Caco-2 (cell line): ENCODE data around the gene CDC42EP2. TPM values are rescaled to one million over a fixed set of nuclear protein-coding genes. Genes with fewer than 3 reads are reported as not detected.

Experiments
- BruUV-seq: library from RNA; stranded (reverse); fragments of 400-500 nt; replicated peaks from 2 replicates; lab custom pipeline; 2021; lab: Mats Ljungman, UMichigan
- CTCF ChIA-PET: fragments of 300-600 bp; sonication (Branson Sonifier 250); formaldehyde crosslinking; loops from one replicate; lab custom pipeline; 2022; ENCODE audit warnings: antibody characterized with exemption; lab: Charles Lee
- POLR2A ChIA-PET: fragments of 300-600 bp; sonication (Branson Sonifier 250); formaldehyde crosslinking; loops from one replicate; lab custom pipeline; 2022; ENCODE audit warnings: antibody characterized with exemption; lab: Charles Lee
- DNase-seq, 2 experiments: peaks; one replicate each; pipeline versions ENCODE4 v3.0.0 to v3.0.0-alpha.2; 2020 to 2022
- H3K27me3 ChIP-seq: replicated peaks from 2 replicates; pipeline ENCODE4 v1.6.0; 2011; ENCODE audit warnings: low read length; ENCODE audit not compliant: control insufficient read depth, insufficient read depth
- H3K36me3 ChIP-seq: 2 replicates; pipeline ENCODE4 v1.5.1; 2011; ENCODE audit warnings: low read length; ENCODE audit not compliant: control insufficient read depth, insufficient read depth
- H3K4me1 ChIP-seq: fragments of 250-450 bp; sonication (Bioruptor Pico); 2 replicates; pipeline ENCODE4 v1.5.1; 2020; ENCODE audit warnings: mild to moderate bottlenecking
- H3K4me3 ChIP-seq: 2 replicates; pipeline ENCODE4 v1.5.1; 2011; ENCODE audit warnings: low read depth, mild to moderate bottlenecking, control low read depth, low read length
- H3K9me3 ChIP-seq: fragments of 250-450 bp; sonication (Bioruptor Pico); 2 replicates; pipeline ENCODE4 v1.5.1; 2020; ENCODE audit warnings: mild to moderate bottlenecking, moderate library complexity
- H3K27ac Mint-ChIP-seq: one replicate; pipeline ENCODE4 v1.8.0; 2022; ENCODE audit warnings: mixed read lengths; ENCODE audit not compliant: unreplicated experiment
- H3K27me3 Mint-ChIP-seq: one replicate; pipeline ENCODE4 v1.8.0; 2022; ENCODE audit warnings: mixed read lengths; ENCODE audit not compliant: insufficient read depth, unreplicated experiment
- H3K36me3 Mint-ChIP-seq: one replicate; pipeline ENCODE4 v1.8.0; 2022; ENCODE audit warnings: mild to moderate bottlenecking, mixed read lengths; ENCODE audit not compliant: insufficient read depth, unreplicated experiment
- H3K4me1 Mint-ChIP-seq: one replicate; pipeline ENCODE4 v1.8.0; 2022; ENCODE audit warnings: low read depth, mixed read lengths; ENCODE audit not compliant: unreplicated experiment
- H3K4me3 Mint-ChIP-seq: one replicate; pipeline ENCODE4 v1.8.0; 2022; ENCODE audit warnings: mild to moderate bottlenecking, moderate library complexity, mixed read lengths; ENCODE audit not compliant: unreplicated experiment
- H3K9me3 Mint-ChIP-seq: one replicate; pipeline ENCODE4 v1.8.0; 2022; ENCODE audit warnings: mixed read lengths; ENCODE audit not compliant: unreplicated experiment
- intact Hi-C: fragments of 100-400 bp; cut with micrococcal nuclease; formaldehyde crosslinking; loops from one replicate; pipeline ENCODE4 v1.10.0; 2022; ENCODE audit not compliant: unreplicated experiment
- total RNA-seq: library from RNA; stranded (reverse); gene quantifications from 2 replicates; pipeline ENCODE4 v1.2.3, GENCODE V29; 2022
- TF ChIP-seq, protein P1 (sequence below), 2 experiments: fragments of 200-600 bp in 1 of 2; IDR thresholded peaks; 1 replicate in 1 of 2; 2 replicates in 1 of 2; pipeline versions ENCODE4 v1.5.1 to v1.8.0; 2011 to 2022; ENCODE audit warnings: antibody characterized with exemption in 1 of 2, control low read depth in 1 of 2, inconsistent platforms in 1 of 2, low read depth in 1 of 2, low read length in 1 of 2, mild to moderate bottlenecking in 1 of 2, moderate library complexity in 1 of 2; ENCODE audit not compliant: insufficient read depth in 1 of 2, severe bottlenecking in 1 of 2, unreplicated experiment in 1 of 2

Gene CDC42EP2
- total RNA-seq, 1 experiment from 2014 or later, result 38.0 TPM

DNA sequence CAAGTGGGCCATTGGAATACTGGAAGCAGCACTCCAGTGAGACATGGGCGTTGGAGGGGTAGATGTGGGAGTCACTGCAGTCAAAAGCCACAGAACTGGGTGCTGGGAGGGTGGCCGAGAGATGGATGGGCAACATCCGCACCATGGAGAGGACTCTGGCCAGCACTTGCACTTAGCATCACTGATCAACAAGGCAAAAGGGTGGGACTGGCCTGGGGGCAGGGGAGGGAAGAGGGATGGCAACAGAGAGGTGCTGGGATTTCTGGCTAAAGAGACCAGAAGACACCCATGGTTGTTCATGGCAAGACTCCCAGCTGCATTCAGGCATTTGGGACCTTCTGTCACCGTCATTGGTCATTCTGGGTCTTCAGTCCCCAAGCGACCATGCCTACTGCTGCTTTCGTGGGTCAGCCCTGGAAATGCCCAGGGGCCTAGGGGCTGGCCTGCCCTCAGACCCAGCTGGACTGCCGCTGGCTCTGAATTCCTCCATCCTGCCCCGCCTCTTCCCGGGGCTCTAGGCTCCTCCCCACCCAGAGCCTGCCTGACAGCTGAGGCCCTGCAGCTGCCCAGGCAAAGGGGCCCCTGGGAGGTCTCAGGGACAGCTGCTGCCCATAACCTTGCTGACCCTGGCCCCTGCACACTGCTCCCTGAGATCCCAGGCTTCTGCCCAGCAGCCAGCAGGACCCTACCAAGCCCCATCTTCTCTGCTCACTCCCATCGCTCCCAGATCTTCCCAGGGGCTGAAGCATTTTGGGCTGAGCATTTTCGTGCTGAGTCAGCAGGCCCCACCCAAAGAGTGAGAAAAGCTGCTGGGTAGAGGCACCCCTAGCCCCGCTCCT is 13.0 kb upstream of the CDC42EP2 start:
- Mint-ChIP-seq H3K27me3 (no peaks in the 10 kb centered on the region), H3K9me3 (no peaks in the 10 kb centered on the region), H3K36me3 (peaks cover 35% of the 10 kb centered on the region), H3K4me3 (peak overlapping the region; percentile 44), H3K27ac (peak overlapping the region; percentile 89), H3K4me1 (peaks cover 29% of the 10 kb centered on the region)
- no TSS peak for BruUV-seq
- no peaks in the 10 kb centered on the region for H3K27me3 ChIP-seq
- ChIA-PET POLR2A (interaction anchor here (0.5 to 1.1 kb wide), 3 partner anchors 9 to 25 kb away, joined by 3 to 4 read pairs (median 3); partner anchors contain the start of gene CDC42EP2), CTCF (interaction anchor here (0.8 to 1.1 kb wide), 3 partner anchors 14 to 28 kb away, joined by 3 to 10 read pairs (median 3); no protein-coding TSS in a partner anchor)
- intact Hi-C loops, result no loop called here
- no peaks in the 10 kb centered on the region for H3K9me3 ChIP-seq
- H3K4me3 ChIP-seq, result no peak overlapping the region
- H3K36me3 ChIP-seq, result no peaks in the 10 kb centered on the region; the same call in 1 of the 2 replicates
- H3K4me1 ChIP-seq, result peaks cover 55% of the 10 kb centered on the region
- peak; percentile 73 to 77 for DNase-seq
- TF ChIP-seq, protein P1, sequence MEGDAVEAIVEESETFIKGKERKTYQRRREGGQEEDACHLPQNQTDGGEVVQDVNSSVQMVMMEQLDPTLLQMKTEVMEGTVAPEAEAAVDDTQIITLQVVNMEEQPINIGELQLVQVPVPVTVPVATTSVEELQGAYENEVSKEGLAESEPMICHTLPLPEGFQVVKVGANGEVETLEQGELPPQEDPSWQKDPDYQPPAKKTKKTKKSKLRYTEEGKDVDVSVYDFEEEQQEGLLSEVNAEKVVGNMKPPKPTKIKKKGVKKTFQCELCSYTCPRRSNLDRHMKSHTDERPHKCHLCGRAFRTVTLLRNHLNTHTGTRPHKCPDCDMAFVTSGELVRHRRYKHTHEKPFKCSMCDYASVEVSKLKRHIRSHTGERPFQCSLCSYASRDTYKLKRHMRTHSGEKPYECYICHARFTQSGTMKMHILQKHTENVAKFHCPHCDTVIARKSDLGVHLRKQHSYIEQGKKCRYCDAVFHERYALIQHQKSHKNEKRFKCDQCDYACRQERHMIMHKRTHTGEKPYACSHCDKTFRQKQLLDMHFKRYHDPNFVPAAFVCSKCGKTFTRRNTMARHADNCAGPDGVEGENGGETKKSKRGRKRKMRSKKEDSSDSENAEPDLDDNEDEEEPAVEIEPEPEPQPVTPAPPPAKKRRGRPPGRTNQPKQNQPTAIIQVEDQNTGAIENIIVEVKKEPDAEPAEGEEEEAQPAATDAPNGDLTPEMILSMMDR (IDR thresholded peaks at IDR 0.05; ENCODE audit: insufficient read depth in 1 of 2, low read depth in 1 of 2, low read length in 1 of 2, severe bottlenecking in 1 of 2, unreplicated experiment in 1 of 2), result no peak

DNA sequence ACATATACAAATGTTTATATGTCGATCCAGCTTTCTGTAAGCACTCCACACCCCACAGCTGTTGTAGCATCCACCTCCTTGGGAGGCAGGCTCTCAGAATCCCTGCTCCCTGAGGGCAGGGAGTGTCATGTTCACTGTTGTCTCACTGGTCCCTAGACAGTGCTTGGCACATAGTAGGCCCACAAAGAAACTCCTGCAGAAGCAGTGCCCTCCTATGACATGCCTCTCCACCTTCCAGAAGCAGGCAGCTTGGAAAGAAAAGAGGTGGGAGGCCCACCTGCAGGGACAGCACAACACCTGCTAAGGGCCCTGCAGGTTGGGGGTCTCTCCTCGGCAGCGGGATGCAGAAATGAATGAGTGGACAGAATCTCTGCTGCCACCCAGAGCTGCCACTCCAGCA is 11.1 kb upstream of the CDC42EP2 start:
- POLR2A ChIA-PET, result no interaction called here
- Histone ChIP-seq H3K9me3 (no peaks in the 10 kb centered on the region), H3K27me3 (no peaks in the 10 kb centered on the region), H3K4me3 (no peak overlapping the region), H3K36me3 (no peaks in the 10 kb centered on the region), H3K4me1 (peaks cover 54% of the 10 kb centered on the region)
- BruUV-seq, result no TSS peak
- TF ChIP-seq, protein P1 (IDR thresholded peaks at IDR 0.05; ENCODE audit: insufficient read depth in 1 of 2, low read depth in 1 of 2, low read length in 1 of 2, severe bottlenecking in 1 of 2, unreplicated experiment in 1 of 2), result no peak
- Mint-ChIP-seq H3K27me3 (no peaks in the 10 kb centered on the region), H3K4me1 (peaks cover 38% of the 10 kb centered on the region), H3K27ac (no peak overlapping the region), H3K4me3 (peak overlapping the region; percentile 25), H3K9me3 (no peaks in the 10 kb centered on the region), H3K36me3 (peaks cover 28% of the 10 kb centered on the region)
- CTCF ChIA-PET, result interaction anchor here (1.0 to 1.3 kb wide), 2 partner anchors 12 to 28 kb away, joined by 3 read pairs; no protein-coding TSS in a partner anchor
- no peak for DNase-seq
- intact Hi-C loops, result no loop called here

DNA sequence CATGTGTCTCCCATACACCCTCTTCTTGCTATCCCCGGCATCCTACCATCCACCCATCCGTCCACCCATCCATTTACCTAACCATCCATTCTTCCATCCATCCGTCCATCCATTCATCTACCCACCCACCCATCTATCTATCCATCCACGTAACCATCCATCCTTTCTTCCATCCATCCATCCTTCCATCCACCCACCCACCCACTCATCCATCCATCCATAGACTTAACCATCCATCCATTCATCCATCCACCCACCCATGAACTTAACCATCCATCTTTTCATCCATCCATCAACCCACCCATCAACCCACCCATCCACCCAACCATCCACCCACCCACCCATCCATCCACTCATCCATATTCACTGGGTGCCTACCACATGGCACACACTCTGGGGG is 10.6 kb upstream of the CDC42EP2 start:
- no peaks in the 10 kb centered on the region for H3K9me3 Mint-ChIP-seq
- intact Hi-C loops, result no loop called here
- Histone ChIP-seq H3K4me1 (peaks cover 58% of the 10 kb centered on the region), H3K36me3 (no peaks in the 10 kb centered on the region), H3K4me3 (no peak overlapping the region), H3K27me3 (no peaks in the 10 kb centered on the region), H3K9me3 (no peaks in the 10 kb centered on the region)
- TF ChIP-seq, protein P1 (IDR thresholded peaks at IDR 0.05; ENCODE audit: insufficient read depth in 1 of 2, low read depth in 1 of 2, low read length in 1 of 2, severe bottlenecking in 1 of 2, unreplicated experiment in 1 of 2), result no peak
- H3K27me3 Mint-ChIP-seq, result no peaks in the 10 kb centered on the region
- H3K36me3 Mint-ChIP-seq, result peaks cover 28% of the 10 kb centered on the region
- ChIA-PET POLR2A (no interaction called here), CTCF (interaction anchor here (1.0 to 1.3 kb wide), 2 partner anchors 11 to 29 kb away, joined by 3 read pairs; no protein-coding TSS in a partner anchor)
- BruUV-seq, result no TSS peak
- H3K4me1 Mint-ChIP-seq, result peaks cover 38% of the 10 kb centered on the region
- peak overlapping the region; percentile 56 for H3K27ac Mint-ChIP-seq
- DNase-seq, result no peak
- H3K4me3 Mint-ChIP-seq, result peak overlapping the region; percentile 25
